ENCODE data around the gene CCDC170.
A peak's percentile ranks its signal among the peaks of the same experiment; 100 is the strongest.

CCDC170 gene

GRCh38 chr6:151482290-151482689, 11.5 kb upstream of the CCDC170 start:
- Histone ChIP-seq H3K4me1 (no peaks in the 10 kb centered on the region), H3K27me3 (ENCODE audit: control insufficient read depth, insufficient read depth, low read length) (no peaks in the 10 kb centered on the region), H3K4me2 (ENCODE audit: low read length) (peak overlapping the region; percentile 51), H3K9me3 (ENCODE audit: control insufficient read depth, low read length) (no peaks in the 10 kb centered on the region), H3K79me2 (no peaks in the 10 kb centered on the region), H3K9ac (no peak overlapping the region), H3K36me3 (ENCODE audit: control insufficient read depth, insufficient read depth, low read length) (no peaks in the 10 kb centered on the region), H3K4me3 (ENCODE audit: low read depth, low read length) (no peak overlapping the region), H3K27ac (no peak overlapping the region), H2AFZ (no peak overlapping the region)
- TF ChIP-seq CTCF (IDR thresholded peaks at IDR 0.05), result no peak

DNA sequence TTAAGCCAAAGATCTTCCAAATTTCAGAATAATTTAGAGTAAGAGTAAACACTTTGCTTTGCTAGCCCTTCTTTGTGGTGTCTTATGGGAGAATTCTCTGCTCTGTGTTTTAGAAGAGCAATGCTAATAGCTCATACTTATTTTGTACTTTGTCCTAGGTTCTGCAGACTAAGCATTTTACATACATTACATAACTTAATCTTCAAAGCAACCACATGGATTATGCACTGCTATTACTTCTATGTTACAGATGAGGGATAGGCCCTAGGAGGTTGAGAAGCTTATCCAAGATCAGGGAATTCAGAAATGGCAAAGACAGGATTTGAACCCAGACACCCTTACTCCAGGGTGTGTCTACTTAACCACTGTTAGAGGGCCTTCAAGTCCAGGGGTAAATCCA, 9.8 kb upstream of the CCDC170 start:
- Histone ChIP-seq H3K27ac (no peak overlapping the region), H3K9ac (no peak overlapping the region), H3K4me2 (ENCODE audit: low read length) (no peak overlapping the region), H3K27me3 (ENCODE audit: control insufficient read depth, insufficient read depth, low read length) (no peaks in the 10 kb centered on the region), H3K4me1 (no peaks in the 10 kb centered on the region), H2AFZ (no peak overlapping the region), H3K79me2 (no peaks in the 10 kb centered on the region), H3K36me3 (ENCODE audit: control insufficient read depth, insufficient read depth, low read length) (no peaks in the 10 kb centered on the region), H3K4me3 (ENCODE audit: low read depth, low read length) (no peak overlapping the region), H3K9me3 (ENCODE audit: control insufficient read depth, low read length) (no peaks in the 10 kb centered on the region)
- TF ChIP-seq CTCF (IDR thresholded peaks at IDR 0.05), result no peak

DNA sequence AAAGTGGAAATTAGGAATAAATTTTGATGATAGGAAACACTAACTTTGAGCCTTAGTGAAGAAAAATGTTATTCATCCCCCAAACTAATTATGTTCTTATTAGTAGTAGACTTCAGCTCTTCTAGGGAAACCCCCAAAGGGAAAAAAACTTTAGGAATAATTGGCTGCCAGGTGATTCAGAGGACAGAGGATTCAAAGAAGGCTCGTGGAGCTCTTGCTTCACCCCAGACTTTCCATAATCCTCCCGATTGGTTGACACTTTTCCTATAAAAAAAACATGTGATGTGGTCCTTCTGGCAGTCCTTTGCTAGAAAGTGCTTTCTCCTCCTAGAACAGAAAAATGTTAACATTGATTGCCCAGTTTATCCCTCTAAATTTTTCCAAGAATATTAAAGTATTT, 5.6 kb upstream of the CCDC170 start:
- Histone ChIP-seq H3K27me3 (ENCODE audit: control insufficient read depth, insufficient read depth, low read length) (no peaks in the 10 kb centered on the region), H3K4me1 (no peaks in the 10 kb centered on the region), H3K79me2 (no peaks in the 10 kb centered on the region), H3K4me2 (ENCODE audit: low read length) (no peak overlapping the region), H3K4me3 (ENCODE audit: low read depth, low read length) (no peak overlapping the region), H3K9ac (no peak overlapping the region), H3K36me3 (ENCODE audit: control insufficient read depth, insufficient read depth, low read length) (no peaks in the 10 kb centered on the region), H3K27ac (no peak overlapping the region), H3K9me3 (ENCODE audit: control insufficient read depth, low read length) (no peaks in the 10 kb centered on the region), H2AFZ (no peak overlapping the region)
- TF ChIP-seq CTCF (IDR thresholded peaks at IDR 0.05), result no peak

DNA sequence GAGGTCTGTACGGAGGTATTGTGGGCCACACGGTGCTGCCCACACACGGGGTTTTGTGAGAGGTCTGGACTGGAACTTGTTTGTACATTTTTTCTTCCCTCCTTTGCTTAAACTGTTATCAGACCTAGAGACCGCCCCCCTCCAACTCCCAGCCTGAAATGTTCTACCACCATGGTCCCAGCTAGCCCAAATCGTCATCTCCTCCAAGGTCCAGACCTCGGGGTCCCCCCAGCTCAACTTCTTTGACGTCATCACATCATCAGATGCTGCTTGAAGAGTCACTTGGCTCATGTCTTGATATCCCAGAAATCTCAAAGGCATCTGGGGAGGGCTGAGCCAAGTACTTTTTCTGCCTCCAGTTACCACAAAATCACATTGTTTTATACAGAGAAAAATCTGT, 2.8 kb upstream of the CCDC170 start:
- Histone ChIP-seq H3K4me2 (ENCODE audit: low read length) (no peak overlapping the region), H2AFZ (no peak overlapping the region), H3K9ac (no peak overlapping the region), H3K27me3 (ENCODE audit: control insufficient read depth, insufficient read depth, low read length) (no peaks in the 10 kb centered on the region), H3K36me3 (ENCODE audit: control insufficient read depth, insufficient read depth, low read length) (no peaks in the 10 kb centered on the region), H3K27ac (no peak overlapping the region), H3K79me2 (no peaks in the 10 kb centered on the region), H3K9me3 (ENCODE audit: control insufficient read depth, low read length) (no peaks in the 10 kb centered on the region), H3K4me3 (ENCODE audit: low read depth, low read length) (no peak overlapping the region), H3K4me1 (no peaks in the 10 kb centered on the region)
- TF ChIP-seq CTCF (IDR thresholded peaks at IDR 0.05), result no peak

- Histone ChIP-seq H3K4me2 (ENCODE audit: low read length) (peak overlapping the region; percentile 87), H3K4me3 (ENCODE audit: low read depth, low read length) (no peak overlapping the region), H3K9me3 (ENCODE audit: control insufficient read depth, low read length) (no peaks in the 10 kb centered on the region), H3K27ac (no peak overlapping the region), H3K4me1 (no peaks in the 10 kb centered on the region), H2AFZ (peak overlapping the region; percentile 65), H3K9ac (no peak overlapping the region), H3K36me3 (ENCODE audit: control insufficient read depth, insufficient read depth, low read length) (no peaks in the 10 kb centered on the region), H3K79me2 (no peaks in the 10 kb centered on the region), H3K27me3 (ENCODE audit: control insufficient read depth, insufficient read depth, low read length) (no peaks in the 10 kb centered on the region)
- TF ChIP-seq CTCF (IDR thresholded peaks at IDR 0.05), result no peak
Observed at GRCh38 chr6:151493161-151493803, 535 bp upstream of the CCDC170 start.
